Stimulated activated CD8-positive, alpha-beta memory T cell treated with anti-CD3 and anti-CD28 coated beads, Interleukin-7, amount 100 ng/mL, for 1 hour (primary cell): ENCODE results near the gene RAI1.
"Not testable (repeated sequence)": the region's sequence is repeated elsewhere in the genome, so short reads cannot be mapped to it uniquely, and the experiment has no call there.

Experiments
- DNase-seq, 2 donors: peaks; one replicate each; pipeline ENCODE4 v3.0.0-alpha.2; 2020; ENCODE audit warnings: low read depth in 2 of 2

Gene RAI1

GRCh38 chr17:17681744-17682292 is 560 bp downstream of the RAI1 start:
- no peak for DNase-seq

GRCh38 chr17:17682293-17682736 is 1.1 kb downstream of the RAI1 start:
- peak in 1 of 2 donors; percentile 8 for DNase-seq

- peak in 1 of 2 donors; percentile 34 for DNase-seq
Measured at GRCh38 chr17:17682737-17683680, 1.8 kb downstream of the RAI1 start.

- no peak for DNase-seq
Measured at GRCh38 chr17:17683710-17684365, 2.6 kb downstream of the RAI1 start.

- DNase-seq, result no peak
Measured at GRCh38 chr17:17684906-17685774, 3.9 kb downstream of the RAI1 start.

- no peak for DNase-seq
Measured at GRCh38 chr17:17685775-17686291, 4.6 kb downstream of the RAI1 start.

GRCh38 chr17:17689312-17689711 is 8.1 kb downstream of the RAI1 start:
- DNase-seq, result no peak

- DNase-seq, result not testable (repeated sequence)
Measured at GRCh38 chr17:17690233-17690632, 9.0 kb downstream of the RAI1 start.

- no peak for DNase-seq
Measured at GRCh38 chr17:17691468-17692263, 10.4 kb downstream of the RAI1 start.

- no peak for DNase-seq
Measured at GRCh38 chr17:17692353-17693252, 11.3 kb downstream of the RAI1 start.

- no peak for DNase-seq
Measured at GRCh38 chr17:17693253-17694168, 12.3 kb downstream of the RAI1 start.

- DNase-seq, result peak; percentile 39 to 44
Measured at GRCh38 chr17:17694169-17695081, 13.2 kb downstream of the RAI1 start.

- no peak for DNase-seq
Measured at GRCh38 chr17:17696085-17696484, 14.8 kb downstream of the RAI1 start.

GRCh38 chr17:17696882-17697633 is 15.8 kb downstream of the RAI1 start:
- DNase-seq, result no peak

GRCh38 chr17:17698371-17698770 is 17.1 kb downstream of the RAI1 start:
- DNase-seq, result no peak

- no peak for DNase-seq
Measured at GRCh38 chr17:17698869-17699351, 17.7 kb downstream of the RAI1 start.
